Measurements from ENCODE around the gene HMGXB3. TPM values are rescaled to one million over a fixed set of nuclear protein-coding genes. Genes with fewer than 3 reads are reported as not detected.
A peak's percentile ranks its signal among the peaks of the same experiment; 100 is the strongest.

HMGXB3 gene
- polyA plus RNA-seq, 3 donors = 28.8 to 51.4 (median 45.2) TPM

- DNase-seq = no peak
These were observed 65.9 kb downstream of the HMGXB3 start for GRCh38 chr5:150066436-150066835.

- DNase-seq = no peak
These were observed 66.4 kb downstream of the HMGXB3 start for GRCh38 chr5:150066901-150067396.

- DNase-seq = no peak
These were observed 66.9 kb downstream of the HMGXB3 start for GRCh38 chr5:150067405-150067960.

- DNase-seq = no peak
These were observed 67.5 kb downstream of the HMGXB3 start for GRCh38 chr5:150068071-150068470.

- DNase-seq = no peak
These were observed 67.9 kb downstream of the HMGXB3 start for GRCh38 chr5:150068472-150068871.

- no peak for DNase-seq
These were observed 68.6 kb downstream of the HMGXB3 start for GRCh38 chr5:150068961-150069645.

GRCh38 chr5:150069672-150070627 lies 69.4 kb downstream of the HMGXB3 start:
- DNase-seq = no peak

- no peak for DNase-seq
These were observed 70.3 kb downstream of the HMGXB3 start for GRCh38 chr5:150070821-150071220.

- no peak for DNase-seq
These were observed 72.6 kb downstream of the HMGXB3 start for GRCh38 chr5:150073086-150073625.

- DNase-seq = no peak
These were observed 73.1 kb downstream of the HMGXB3 start for GRCh38 chr5:150073677-150074076.

GRCh38 chr5:150075233-150075632 lies 74.7 kb downstream of the HMGXB3 start:
- no peak for DNase-seq

- no peak for DNase-seq
These were observed 75.3 kb downstream of the HMGXB3 start for GRCh38 chr5:150075806-150076205.

- DNase-seq = no peak
These were observed 76.5 kb downstream of the HMGXB3 start for GRCh38 chr5:150077060-150077459.

GRCh38 chr5:150077996-150078801 lies 77.7 kb downstream of the HMGXB3 start:
- DNase-seq = no peak

- DNase-seq = no peak
These were observed 78.5 kb downstream of the HMGXB3 start for GRCh38 chr5:150078802-150079689.

- DNase-seq = no peak
These were observed 79.4 kb downstream of the HMGXB3 start for GRCh38 chr5:150079909-150080461.

GRCh38 chr5:150080696-150081435 lies 80.3 kb downstream of the HMGXB3 start:
- DNase-seq = no peak

- DNase-seq = peak; percentile 40
These were observed 81.2 kb downstream of the HMGXB3 start for GRCh38 chr5:150081541-150082283.
